H1 (cell line): Measurements from ENCODE around the gene LRFN3. TPM values are rescaled to one million over a fixed set of nuclear protein-coding genes. Genes with fewer than 3 reads are reported as not detected.

Experiments used
- ATF2 ChIP-seq: IDR thresholded peaks from 2 replicates; pipeline ENCODE4 v1.6.1; 2012; ENCODE audit warnings: low read length, inconsistent platforms
- ATF3 ChIP-seq: IDR thresholded peaks from 2 replicates; pipeline ENCODE4 v1.6.1; 2011; ENCODE audit warnings: low read depth, mild to moderate bottlenecking, low read length; ENCODE audit not compliant: insufficient read depth
- CTCF ChIP-seq, 3 experiments: IDR thresholded peaks; 1 replicate in 2 of 3; 2 replicates in 1 of 3; pipeline versions ENCODE4 v1.5.1 to v1.6.1; 2011; ENCODE audit warnings: low read length in 3 of 3, mild to moderate bottlenecking in 3 of 3, inconsistent platforms in 2 of 3, low read depth in 1 of 3, moderate library complexity in 1 of 3; ENCODE audit not compliant: insufficient read depth in 1 of 3; ENCODE audit errors: control extremely low read depth in 1 of 3
- E2F6 ChIP-seq: IDR thresholded peaks from 2 replicates; pipeline ENCODE4 v1.6.1; 2012; ENCODE audit warnings: inconsistent platforms
- EGR1 ChIP-seq: IDR thresholded peaks from 2 replicates; pipeline ENCODE4 v1.6.1; 2011; ENCODE audit warnings: low read depth, low read length, borderline replicate concordance
- HDAC2 ChIP-seq, 2 experiments: fragments of 300-600 bp in 1 of 2; sonication (generic) in 1 of 2; IDR thresholded peaks; 2 replicates each; pipeline ENCODE4 v1.6.1; 2011 to 2012; ENCODE audit warnings: low read depth in 2 of 2, low read length in 2 of 2, mild to moderate bottlenecking in 2 of 2, moderate library complexity in 2 of 2, borderline replicate concordance in 1 of 2, inconsistent platforms in 1 of 2
- MAX ChIP-seq: IDR thresholded peaks from 2 replicates; pipeline ENCODE4 v1.6.1; 2012; ENCODE audit warnings: inconsistent platforms
- NANOG ChIP-seq: IDR thresholded peaks from 2 replicates; pipeline ENCODE4 v1.6.1; 2011; ENCODE audit warnings: low read length, low read depth, mild to moderate bottlenecking, inconsistent platforms; ENCODE audit not compliant: insufficient read depth, poor library complexity, severe bottlenecking
- PHF8 ChIP-seq: fragments of 200-600 bp; sonication (generic); conservative IDR thresholded peaks from 2 replicates; pipeline ENCODE4 v1.7.1; 2012; ENCODE audit warnings: low read depth, mild to moderate bottlenecking, inconsistent platforms, low read length, moderate library complexity
- SAP30 ChIP-seq: fragments of 300-600 bp; sonication (generic); IDR thresholded peaks from 2 replicates; pipeline ENCODE4 v1.7.1; 2012; ENCODE audit warnings: low read length, moderate library complexity, mild to moderate bottlenecking, inconsistent platforms; ENCODE audit not compliant: insufficient read depth, insufficient replicate concordance
- SUZ12 ChIP-seq: fragments of 200-600 bp; sonication (generic); IDR thresholded peaks from 2 replicates; pipeline ENCODE4 v1.6.1; 2012; ENCODE audit warnings: mild to moderate bottlenecking, inconsistent platforms, low read length, moderate library complexity, mixed read lengths
- TCF12 ChIP-seq: IDR thresholded peaks from 2 replicates; pipeline ENCODE4 v1.6.1; 2011; ENCODE audit warnings: low read depth, mild to moderate bottlenecking, low read length
- YY1 ChIP-seq: IDR thresholded peaks from 2 replicates; pipeline ENCODE4 v1.6.1; 2011; ENCODE audit warnings: low read depth, mild to moderate bottlenecking, low read length
- polyA plus RNA-seq, 7 experiments: library from polyadenylated mRNA; depleted of rRNA in 3 of 7; stranded (reverse) in 5 of 7; unstranded in 2 of 7; fragments of >200 nt in 5 of 7; fragments of 200-250 nt in 2 of 7; gene quantifications; 1 replicate in 5 of 7; 2 replicates in 1 of 7; 4 replicates in 1 of 7; pipeline versions ENCODE4 v1.2.1 to v1.2.3, GENCODE V29; 2011 to 2013; ENCODE audit warnings: missing spikeins in 2 of 7, mixed read lengths in 2 of 7
- total RNA-seq: library from RNA; stranded (reverse); fragmentation: NEBNext Ultra II Directional; extraction: Animal tissue kit (Norgen Biotek cat#: 25700); gene quantifications from 2 replicates; pipeline ENCODE4 v1.2.1, GENCODE V29; 2021

LRFN3 gene
- total and polyA plus RNA-seq, 2 of the 8 experiments (the other 6 are each of a cell fraction or from before 2014, with no cell fraction given): 4.6 to 16.8 TPM

DNA sequence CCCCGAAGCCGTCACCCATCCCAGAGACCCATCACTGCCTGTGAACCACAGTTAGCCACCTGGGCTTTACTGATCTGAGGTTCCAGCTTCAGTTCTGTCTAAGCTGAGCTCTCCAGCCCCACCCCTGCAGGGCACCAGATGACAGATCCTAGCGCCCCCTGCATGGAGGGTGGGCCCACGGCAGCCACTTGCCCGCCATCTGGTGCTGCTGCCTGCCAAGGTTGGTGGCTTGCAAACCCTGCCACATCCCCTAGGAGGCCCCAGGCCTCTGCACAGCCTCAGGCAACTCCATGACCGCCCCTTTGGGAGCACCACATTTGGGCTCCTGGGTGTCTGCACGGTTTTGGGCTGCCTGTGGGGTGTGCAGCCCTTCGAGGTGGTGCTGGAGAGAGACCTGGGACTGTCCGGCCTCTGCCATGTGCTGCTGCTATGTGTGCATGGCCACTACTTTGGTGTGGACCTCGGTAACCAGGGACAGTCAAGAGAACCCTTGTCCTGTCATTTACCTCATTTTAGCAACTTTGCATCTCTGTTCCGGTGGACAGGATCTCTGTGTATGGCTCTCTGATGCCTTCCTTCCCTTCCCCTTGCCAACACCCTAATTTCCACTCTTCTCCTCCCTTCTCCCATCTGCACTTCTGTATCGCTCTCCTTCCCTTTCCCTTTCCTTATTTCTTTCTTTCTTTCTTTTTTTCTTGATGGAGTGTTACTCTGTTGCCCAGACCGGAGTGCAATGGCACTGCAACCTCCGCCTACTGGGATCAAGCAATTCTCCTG, 41.5 kb downstream of the LRFN3 start (continued):
- TF ChIP-seq NANOG: peak; percentile 26
- TF ChIP-seq PHF8: no peak
- TF ChIP-seq TCF12: peak; percentile 74; the same call in 1 of the 2 replicates
- peak; percentile 35 for TF ChIP-seq SAP30
- peak; percentile 68 for TF ChIP-seq MAX
- peak; percentile 78; the same call in 1 of the 2 replicates for TF ChIP-seq YY1
- TF ChIP-seq ATF3: no peak
- no peak for TF ChIP-seq SUZ12
- no peak for TF ChIP-seq ATF2
- TF ChIP-seq EGR1: 0 out of 2 replicates have a peak, but pooled peaks have one; percentile 23
- TF ChIP-seq CTCF (IDR thresholded peaks at IDR 0.05; ENCODE audit: control extremely low read depth in 1 of 3, insufficient read depth in 1 of 3, low read depth in 1 of 3, low read length in 3 of 3): peak; percentile 86 to 98 (median 93)
- TF ChIP-seq HDAC2 (IDR thresholded peaks at IDR 0.05; ENCODE audit: borderline replicate concordance in 1 of 2, low read depth in 2 of 2, low read length in 2 of 2): peak in 1 of 2 experiments; percentile 78; a peak in 1 of 4 replicates
- no peak for TF ChIP-seq E2F6
